Right lobe of liver (tissue), 4 donors: ENCODE measurements around the gene MFAP5.

Experiments used
- POLR2A ChIP-seq: fragments of 450-650 bp; IDR thresholded peaks from one replicate; pipeline ENCODE4 v1.6.1; 2017; ENCODE audit warnings: antibody characterized with exemption, mild to moderate bottlenecking
- TF ChIP-seq, protein P1 (sequence below), 4 donors: fragments of 200-600 bp in 3 of 4; fragments of 450-650 bp in 1 of 4; IDR thresholded peaks; one replicate each; pipeline versions ENCODE4 v1.5.1 to v1.8.0; 2016 to 2022; ENCODE audit warnings: antibody characterized with exemption in 4 of 4, mild to moderate bottlenecking in 2 of 4
- donor health status: DM: no; HTN: no; CAD: no.
- donor health status: DM: no; HTN: no; CAD: no.
- donor health status: DM: no; HTN: yes; CAD: no.

- TF ChIP-seq, protein P1, sequence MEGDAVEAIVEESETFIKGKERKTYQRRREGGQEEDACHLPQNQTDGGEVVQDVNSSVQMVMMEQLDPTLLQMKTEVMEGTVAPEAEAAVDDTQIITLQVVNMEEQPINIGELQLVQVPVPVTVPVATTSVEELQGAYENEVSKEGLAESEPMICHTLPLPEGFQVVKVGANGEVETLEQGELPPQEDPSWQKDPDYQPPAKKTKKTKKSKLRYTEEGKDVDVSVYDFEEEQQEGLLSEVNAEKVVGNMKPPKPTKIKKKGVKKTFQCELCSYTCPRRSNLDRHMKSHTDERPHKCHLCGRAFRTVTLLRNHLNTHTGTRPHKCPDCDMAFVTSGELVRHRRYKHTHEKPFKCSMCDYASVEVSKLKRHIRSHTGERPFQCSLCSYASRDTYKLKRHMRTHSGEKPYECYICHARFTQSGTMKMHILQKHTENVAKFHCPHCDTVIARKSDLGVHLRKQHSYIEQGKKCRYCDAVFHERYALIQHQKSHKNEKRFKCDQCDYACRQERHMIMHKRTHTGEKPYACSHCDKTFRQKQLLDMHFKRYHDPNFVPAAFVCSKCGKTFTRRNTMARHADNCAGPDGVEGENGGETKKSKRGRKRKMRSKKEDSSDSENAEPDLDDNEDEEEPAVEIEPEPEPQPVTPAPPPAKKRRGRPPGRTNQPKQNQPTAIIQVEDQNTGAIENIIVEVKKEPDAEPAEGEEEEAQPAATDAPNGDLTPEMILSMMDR (IDR thresholded peaks at IDR 0.05): no peak
- no peak for TF ChIP-seq POLR2A
Observed at GRCh38 chr12:8664228-8664913, 1.7 kb upstream of the MFAP5 start.
